ENCODE measurements around the gene TMPRSS15. TPM values are rescaled to one million over a fixed set of nuclear protein-coding genes. Genes with fewer than 3 reads are reported as not detected.

The TMPRSS15 gene
- total RNA-seq, 4 donors from 2014 or later = 0.07 TPM; not detected in 3

DNA sequence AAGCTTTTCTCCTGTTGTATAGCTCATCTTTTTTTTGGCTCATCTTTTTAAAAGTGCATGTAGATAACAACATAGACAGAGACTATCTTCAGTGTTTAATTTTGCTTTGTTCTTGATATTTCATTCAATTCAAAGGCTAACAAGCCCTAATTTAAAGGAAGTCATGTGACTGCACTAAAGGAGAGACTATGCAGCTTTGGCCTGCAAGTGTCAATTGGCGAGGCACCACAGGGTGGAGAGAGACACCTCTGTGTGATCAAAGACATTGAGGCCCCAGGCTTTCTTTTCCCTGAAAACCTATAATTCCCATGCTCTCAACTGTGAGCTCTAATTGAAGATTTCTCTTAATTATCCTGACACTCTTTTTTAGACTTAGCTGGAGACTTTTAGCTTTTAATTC, 105.4 kb downstream of the TMPRSS15 start:
- Histone ChIP-seq H3K27ac (no peak overlapping the region), H3K9me3 (no peaks in the 10 kb centered on the region), H3K4me1 (no peaks in the 10 kb centered on the region), H3K4me3 (no peak overlapping the region), H3K27me3 (no peaks in the 10 kb centered on the region), H3K36me3 (no peaks in the 10 kb centered on the region)
- no peak for DNase-seq
- no peak for TF ChIP-seq POLR2A (IDR thresholded peaks at IDR 0.05)
- TF ChIP-seq, protein P1, sequence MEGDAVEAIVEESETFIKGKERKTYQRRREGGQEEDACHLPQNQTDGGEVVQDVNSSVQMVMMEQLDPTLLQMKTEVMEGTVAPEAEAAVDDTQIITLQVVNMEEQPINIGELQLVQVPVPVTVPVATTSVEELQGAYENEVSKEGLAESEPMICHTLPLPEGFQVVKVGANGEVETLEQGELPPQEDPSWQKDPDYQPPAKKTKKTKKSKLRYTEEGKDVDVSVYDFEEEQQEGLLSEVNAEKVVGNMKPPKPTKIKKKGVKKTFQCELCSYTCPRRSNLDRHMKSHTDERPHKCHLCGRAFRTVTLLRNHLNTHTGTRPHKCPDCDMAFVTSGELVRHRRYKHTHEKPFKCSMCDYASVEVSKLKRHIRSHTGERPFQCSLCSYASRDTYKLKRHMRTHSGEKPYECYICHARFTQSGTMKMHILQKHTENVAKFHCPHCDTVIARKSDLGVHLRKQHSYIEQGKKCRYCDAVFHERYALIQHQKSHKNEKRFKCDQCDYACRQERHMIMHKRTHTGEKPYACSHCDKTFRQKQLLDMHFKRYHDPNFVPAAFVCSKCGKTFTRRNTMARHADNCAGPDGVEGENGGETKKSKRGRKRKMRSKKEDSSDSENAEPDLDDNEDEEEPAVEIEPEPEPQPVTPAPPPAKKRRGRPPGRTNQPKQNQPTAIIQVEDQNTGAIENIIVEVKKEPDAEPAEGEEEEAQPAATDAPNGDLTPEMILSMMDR (IDR thresholded peaks at IDR 0.05) = no peak
- intact Hi-C loops (cut with DNase I; ENCODE audit: low total_unique reads) = no loop called here

DNA sequence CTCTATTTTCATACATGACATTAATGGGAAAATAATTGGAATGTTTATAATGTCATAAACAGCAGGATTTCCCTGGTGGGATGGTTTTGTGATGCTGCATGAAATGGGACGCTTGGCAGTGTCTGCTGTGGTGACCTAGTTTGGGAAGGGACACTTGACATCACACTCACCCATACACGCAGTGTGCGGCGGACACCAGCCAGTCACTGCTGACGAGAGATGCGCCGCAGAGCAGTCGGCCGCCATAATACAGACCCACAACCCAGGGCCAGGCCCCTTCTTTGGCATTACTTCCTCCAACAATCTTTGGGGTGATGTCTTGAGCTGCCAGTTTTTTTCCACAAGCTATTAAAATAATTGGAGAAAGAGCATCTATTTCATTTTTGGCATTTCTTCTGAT, 109.5 kb downstream of the TMPRSS15 start:
- Histone ChIP-seq H3K27ac (no peak overlapping the region), H3K36me3 (no peaks in the 10 kb centered on the region), H3K27me3 (no peaks in the 10 kb centered on the region), H3K4me1 (no peaks in the 10 kb centered on the region), H3K4me3 (no peak overlapping the region), H3K9me3 (no peaks in the 10 kb centered on the region)
- TF ChIP-seq, protein P1 (IDR thresholded peaks at IDR 0.05) = no peak
- no peak for TF ChIP-seq POLR2A (IDR thresholded peaks at IDR 0.05)
- intact Hi-C loops (cut with DNase I; ENCODE audit: low total_unique reads) = no loop called here
- no peak for DNase-seq

DNA sequence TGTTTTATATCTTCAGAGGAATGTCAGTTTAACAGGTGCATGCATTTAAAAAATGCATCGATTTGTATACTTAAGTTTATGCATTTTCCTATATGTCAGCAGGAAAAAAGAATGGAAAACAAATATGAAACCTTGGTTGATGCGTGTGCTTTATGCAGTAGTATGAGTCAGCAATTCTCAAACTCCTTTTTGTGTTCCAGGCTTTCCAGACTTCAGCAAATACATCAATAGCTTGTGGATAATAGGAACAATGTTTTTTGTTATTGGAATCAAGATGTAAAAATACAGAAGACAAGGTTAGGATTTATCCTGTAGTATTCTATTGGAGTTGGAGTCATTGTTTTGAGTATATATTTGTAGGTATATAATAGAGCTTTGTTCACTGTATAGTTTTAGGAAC, 113.7 kb downstream of the TMPRSS15 start:
- no peak for DNase-seq
- Histone ChIP-seq H3K27ac (no peak overlapping the region), H3K4me3 (no peak overlapping the region), H3K36me3 (no peaks in the 10 kb centered on the region), H3K4me1 (no peaks in the 10 kb centered on the region), H3K27me3 (no peaks in the 10 kb centered on the region), H3K9me3 (no peaks in the 10 kb centered on the region)
- intact Hi-C loops (cut with DNase I; ENCODE audit: low total_unique reads) = no loop called here
- TF ChIP-seq, protein P1 (IDR thresholded peaks at IDR 0.05) = no peak
- no peak for TF ChIP-seq POLR2A (IDR thresholded peaks at IDR 0.05)

DNA sequence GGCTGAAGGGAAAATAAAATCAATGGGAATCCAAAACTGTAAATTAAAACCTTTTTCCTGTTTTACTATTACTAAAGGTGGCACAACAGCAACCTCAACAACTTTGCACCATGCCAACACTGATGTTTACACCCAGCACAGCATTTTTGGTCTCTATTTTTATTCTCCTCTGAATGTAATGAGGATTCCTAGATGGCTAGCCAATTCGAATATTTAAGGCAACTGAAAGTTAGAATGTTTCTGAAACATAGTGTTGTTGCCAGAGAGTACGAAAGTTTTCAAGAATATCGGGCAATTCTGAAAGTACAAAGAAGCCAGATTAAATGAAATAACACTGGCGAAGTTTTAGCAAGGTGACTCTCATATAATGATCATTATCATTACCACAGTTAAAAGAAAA, 118.2 kb downstream of the TMPRSS15 start:
- Histone ChIP-seq H3K36me3 (no peaks in the 10 kb centered on the region), H3K4me1 (no peaks in the 10 kb centered on the region), H3K27me3 (no peaks in the 10 kb centered on the region), H3K9me3 (no peaks in the 10 kb centered on the region), H3K4me3 (no peak overlapping the region), H3K27ac (no peak overlapping the region)
- no peak for DNase-seq
- TF ChIP-seq, protein P1 (IDR thresholded peaks at IDR 0.05) = no peak
- TF ChIP-seq POLR2A (IDR thresholded peaks at IDR 0.05) = no peak
- intact Hi-C loops (cut with DNase I; ENCODE audit: low total_unique reads) = no loop called here

DNA sequence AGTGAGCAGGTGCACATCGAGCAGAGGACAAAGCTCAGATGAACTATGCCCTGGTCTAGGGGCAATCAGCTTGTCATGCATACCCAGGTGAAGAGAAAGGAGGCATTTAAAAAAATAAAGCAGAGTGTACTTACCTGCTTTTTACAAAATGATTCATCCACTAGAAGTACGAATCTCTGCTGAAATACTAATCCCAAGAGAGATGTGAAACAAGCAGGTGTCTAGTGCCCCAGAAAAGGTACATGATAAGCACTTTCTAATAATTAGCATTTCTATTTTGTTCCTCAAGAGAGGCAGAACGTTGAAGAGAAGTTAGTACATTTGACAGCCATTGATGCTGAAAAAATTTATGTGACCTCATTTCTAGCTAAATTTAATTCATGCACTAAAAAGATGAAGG, 127.8 kb downstream of the TMPRSS15 start:
- Histone ChIP-seq H3K4me1 (no peaks in the 10 kb centered on the region), H3K27ac (no peak overlapping the region), H3K27me3 (no peaks in the 10 kb centered on the region), H3K9me3 (no peaks in the 10 kb centered on the region), H3K36me3 (no peaks in the 10 kb centered on the region), H3K4me3 (no peak overlapping the region)
- intact Hi-C loops (cut with DNase I; ENCODE audit: low total_unique reads) = no loop called here
- TF ChIP-seq, protein P1 (IDR thresholded peaks at IDR 0.05) = no peak
- TF ChIP-seq POLR2A (IDR thresholded peaks at IDR 0.05) = no peak
- no peak for DNase-seq
